ACHN (cell line): Measurements from ENCODE around the gene JAG1.
"Not testable (repeated sequence)": the region's sequence is repeated elsewhere in the genome, so short reads cannot be mapped to it uniquely, and the experiment has no call there.

Experiments
- DNase-seq: peaks from one replicate; pipeline ENCODE4 v3.0.0-alpha.2; 2015
- in situ Hi-C: cut with HindIII; loops from 2 replicates; pipeline ENCODE4 v1.10.0; 2017; ENCODE audit warnings: low sequenced_read_pairs, low pct_ligation_motif_present, low pct_unique_long_range_greater_than_20kb

The JAG1 gene

GRCh38 chr20:10631126-10631525 lies 42.7 kb downstream of the JAG1 start:
- DNase-seq: no peak
- in situ Hi-C loops: no loop called here

GRCh38 chr20:10629946-10630650 lies 43.7 kb downstream of the JAG1 start:
- DNase-seq: no peak
- in situ Hi-C loops: no loop called here

GRCh38 chr20:10626896-10627295 lies 46.9 kb downstream of the JAG1 start:
- no peak for DNase-seq
- in situ Hi-C loops: no loop called here

GRCh38 chr20:10625641-10626040 lies 48.2 kb downstream of the JAG1 start:
- DNase-seq: no peak
- in situ Hi-C loops: no loop called here

GRCh38 chr20:10622657-10623418 lies 51.0 kb downstream of the JAG1 start:
- DNase-seq: no peak
- in situ Hi-C loops: no loop called here

GRCh38 chr20:10621149-10621548 lies 52.6 kb downstream of the JAG1 start:
- in situ Hi-C loops: no loop called here
- DNase-seq: no peak

GRCh38 chr20:10619427-10619826 lies 54.4 kb downstream of the JAG1 start:
- in situ Hi-C loops: no loop called here
- no peak for DNase-seq

GRCh38 chr20:10618611-10619245 lies 55.1 kb downstream of the JAG1 start:
- DNase-seq: no peak
- in situ Hi-C loops: no loop called here

GRCh38 chr20:10617549-10618133 lies 56.2 kb downstream of the JAG1 start:
- DNase-seq, in situ Hi-C loops: not testable (repeated sequence)

- no peak for DNase-seq
- in situ Hi-C loops: no loop called here
Observed at GRCh38 chr20:10616212-10616611, 57.6 kb downstream of the JAG1 start.

- in situ Hi-C loops: no loop called here
- DNase-seq: no peak
Observed at GRCh38 chr20:10613911-10614310, 59.9 kb downstream of the JAG1 start.

GRCh38 chr20:10613426-10613825 lies 60.4 kb downstream of the JAG1 start:
- in situ Hi-C loops, DNase-seq: not testable (repeated sequence)

- peak; percentile 23 for DNase-seq
- in situ Hi-C loops: no loop called here
Observed at GRCh38 chr20:10611357-10611756, 62.4 kb downstream of the JAG1 start.

GRCh38 chr20:10610251-10610650 lies 63.5 kb downstream of the JAG1 start:
- DNase-seq: no peak
- in situ Hi-C loops: no loop called here

- no peak for DNase-seq
- in situ Hi-C loops: no loop called here
Observed at GRCh38 chr20:10609770-10610169, 64.0 kb downstream of the JAG1 start.

- in situ Hi-C loops: no loop called here
Observed at GRCh38 chr20:10609276-10609675, 64.5 kb downstream of the JAG1 start.

GRCh38 chr20:10605547-10606195 lies 68.1 kb downstream of the JAG1 start:
- DNase-seq: no peak

More at GRCh38 chr20:10609276-10609675, 64.5 kb downstream of the JAG1 start:
- no peak for DNase-seq

GRCh38 chr20:10604865-10605440 lies 68.8 kb downstream of the JAG1 start:
- DNase-seq: no peak
- in situ Hi-C loops: no loop called here

More at GRCh38 chr20:10605547-10606195, 68.1 kb downstream of the JAG1 start:
- in situ Hi-C loops: no loop called here
